Esophagus squamous epithelium (tissue), 4 donors: ENCODE measurements around the gene ZHX3.

ENCODE experiments used
- POLR2A ChIP-seq, 4 donors: fragments of 450-650 bp; IDR thresholded peaks; one replicate each; pipeline ENCODE4 v1.6.1; 2017; ENCODE audit warnings: antibody characterized with exemption in 4 of 4, mild to moderate bottlenecking in 4 of 4, moderate library complexity in 3 of 4
- TF ChIP-seq, protein P1 (sequence below), 6 experiments: fragments of 450-650 bp in 4 of 6; fragments of 200-600 bp in 2 of 6; sonication (generic) in 2 of 6; IDR thresholded peaks; one replicate each; pipeline ENCODE4 v1.5.1; 2016 to 2019; ENCODE audit warnings: antibody characterized with exemption in 6 of 6, mild to moderate bottlenecking in 4 of 6, moderate library complexity in 4 of 6

DNA sequence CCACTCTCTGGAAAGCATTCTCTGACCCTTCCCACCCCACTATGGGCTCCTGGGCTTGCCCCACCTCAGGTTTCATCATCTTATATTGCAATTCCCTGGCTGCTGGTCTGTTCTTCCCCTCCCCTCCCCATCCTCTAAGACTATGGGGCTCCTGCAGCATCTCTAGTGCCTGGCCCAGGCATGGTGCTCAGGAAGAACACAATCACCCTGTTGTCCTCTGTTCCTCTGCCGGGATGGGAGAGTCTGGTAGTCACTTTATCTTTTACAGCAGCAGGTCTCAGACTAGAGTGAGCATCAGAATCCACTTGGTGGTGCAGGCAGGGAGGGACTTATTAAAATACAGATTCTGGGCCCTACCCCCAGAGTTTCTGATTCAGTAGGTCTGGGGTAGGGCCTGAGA is 18.1 kb upstream of the ZHX3 start:
- TF ChIP-seq, protein P1, sequence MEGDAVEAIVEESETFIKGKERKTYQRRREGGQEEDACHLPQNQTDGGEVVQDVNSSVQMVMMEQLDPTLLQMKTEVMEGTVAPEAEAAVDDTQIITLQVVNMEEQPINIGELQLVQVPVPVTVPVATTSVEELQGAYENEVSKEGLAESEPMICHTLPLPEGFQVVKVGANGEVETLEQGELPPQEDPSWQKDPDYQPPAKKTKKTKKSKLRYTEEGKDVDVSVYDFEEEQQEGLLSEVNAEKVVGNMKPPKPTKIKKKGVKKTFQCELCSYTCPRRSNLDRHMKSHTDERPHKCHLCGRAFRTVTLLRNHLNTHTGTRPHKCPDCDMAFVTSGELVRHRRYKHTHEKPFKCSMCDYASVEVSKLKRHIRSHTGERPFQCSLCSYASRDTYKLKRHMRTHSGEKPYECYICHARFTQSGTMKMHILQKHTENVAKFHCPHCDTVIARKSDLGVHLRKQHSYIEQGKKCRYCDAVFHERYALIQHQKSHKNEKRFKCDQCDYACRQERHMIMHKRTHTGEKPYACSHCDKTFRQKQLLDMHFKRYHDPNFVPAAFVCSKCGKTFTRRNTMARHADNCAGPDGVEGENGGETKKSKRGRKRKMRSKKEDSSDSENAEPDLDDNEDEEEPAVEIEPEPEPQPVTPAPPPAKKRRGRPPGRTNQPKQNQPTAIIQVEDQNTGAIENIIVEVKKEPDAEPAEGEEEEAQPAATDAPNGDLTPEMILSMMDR (IDR thresholded peaks at IDR 0.05), result no peak
- no peak for TF ChIP-seq POLR2A (IDR thresholded peaks at IDR 0.05)
